Activated CD4-positive, alpha-beta T cell treated with anti-CD3 and anti-CD28 coated beads, Interleukin-2, amount 10 ng/mL, durations not matched to agents 24 days and 14 days (primary cell): ENCODE measurements around the gene PCDH9. TPM values are rescaled to one million over a fixed set of nuclear protein-coding genes. Genes with fewer than 3 reads are reported as not detected.

Experiments used
- DNase-seq: peaks from one replicate; pipeline ENCODE4 v3.0.0; 2022
- H3K27ac Mint-ChIP-seq: one replicate; pipeline ENCODE4 v1.8.0; 2022; ENCODE audit warnings: mild to moderate bottlenecking, mixed read lengths
- H3K27me3 Mint-ChIP-seq: one replicate; pipeline ENCODE4 v1.8.0; 2022; ENCODE audit warnings: mixed read lengths
- H3K36me3 Mint-ChIP-seq: one replicate; pipeline ENCODE4 v1.8.0; 2022; ENCODE audit warnings: low read depth, mild to moderate bottlenecking, mixed read lengths
- H3K4me1 Mint-ChIP-seq: one replicate; pipeline ENCODE4 v1.8.0; 2021; ENCODE audit warnings: mixed read lengths
- H3K4me3 Mint-ChIP-seq: one replicate; pipeline ENCODE4 v1.8.0; 2022; ENCODE audit warnings: mild to moderate bottlenecking, moderate library complexity, mixed read lengths
- H3K9me3 Mint-ChIP-seq: one replicate; pipeline ENCODE4 v1.8.0; 2021; ENCODE audit warnings: mixed read lengths
- intact Hi-C: fragments of 100-400 bp; cut with micrococcal nuclease; formaldehyde crosslinking; loops from one replicate; pipeline ENCODE4 v1.15.1; 2023
- total RNA-seq: library from RNA; stranded (reverse); gene quantifications from 2 replicates; pipeline ENCODE4 v1.2.3, GENCODE V29; 2022

Gene PCDH9
- total RNA-seq, 1 donor from 2014 or later: 0.09 TPM

DNA sequence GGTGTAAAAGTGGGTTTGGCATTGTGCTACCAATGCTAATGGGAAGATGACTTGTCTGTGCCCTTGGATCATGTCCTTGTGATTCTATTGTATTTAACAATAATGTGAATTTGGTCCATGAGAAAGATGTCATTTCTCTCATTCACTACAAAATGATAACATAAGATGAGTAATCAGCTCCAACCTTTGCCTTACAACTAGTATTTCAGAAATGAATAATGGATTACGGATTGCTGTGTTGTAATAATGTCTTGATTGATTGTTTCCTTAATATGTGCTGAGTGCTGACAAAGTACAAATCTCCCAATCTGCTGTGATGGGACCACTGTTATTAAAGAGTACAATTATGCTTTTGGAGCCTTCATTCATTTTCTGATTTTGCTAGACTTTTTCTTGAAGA is 375.0 kb downstream of the PCDH9 start:
- H3K27me3 Mint-ChIP-seq: no peaks in the 10 kb centered on the region
- H3K4me3 Mint-ChIP-seq: no peak overlapping the region
- no peak for DNase-seq
- no peaks in the 10 kb centered on the region for H3K9me3 Mint-ChIP-seq
- H3K36me3 Mint-ChIP-seq: no peaks in the 10 kb centered on the region
- intact Hi-C loops: no loop called here
- no peaks in the 10 kb centered on the region for H3K4me1 Mint-ChIP-seq
- H3K27ac Mint-ChIP-seq: no peak overlapping the region

DNA sequence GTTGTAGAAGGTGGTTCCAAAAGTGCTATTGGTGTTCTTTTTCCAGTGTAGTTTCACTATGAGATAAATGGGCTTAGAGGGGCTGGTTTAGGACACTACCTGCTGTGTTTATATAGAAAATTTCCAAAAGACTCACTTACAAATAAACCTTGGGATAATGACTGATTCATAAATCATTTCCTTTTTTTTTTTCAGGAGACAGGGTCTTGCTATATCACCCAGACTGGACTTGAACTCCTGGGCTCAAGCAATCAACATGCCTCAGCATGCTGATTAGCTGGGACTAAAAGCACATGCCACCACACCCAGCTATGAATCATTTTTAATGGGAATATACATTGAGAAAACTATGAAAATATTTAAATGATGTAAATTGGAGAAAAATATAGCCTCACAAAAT is 376.6 kb downstream of the PCDH9 start:
- Mint-ChIP-seq H3K4me1 (no peaks in the 10 kb centered on the region), H3K36me3 (no peaks in the 10 kb centered on the region), H3K27me3 (no peaks in the 10 kb centered on the region), H3K4me3 (no peak overlapping the region), H3K9me3 (no peaks in the 10 kb centered on the region), H3K27ac (no peak overlapping the region)
- DNase-seq: no peak
- intact Hi-C loops: no loop called here

DNA sequence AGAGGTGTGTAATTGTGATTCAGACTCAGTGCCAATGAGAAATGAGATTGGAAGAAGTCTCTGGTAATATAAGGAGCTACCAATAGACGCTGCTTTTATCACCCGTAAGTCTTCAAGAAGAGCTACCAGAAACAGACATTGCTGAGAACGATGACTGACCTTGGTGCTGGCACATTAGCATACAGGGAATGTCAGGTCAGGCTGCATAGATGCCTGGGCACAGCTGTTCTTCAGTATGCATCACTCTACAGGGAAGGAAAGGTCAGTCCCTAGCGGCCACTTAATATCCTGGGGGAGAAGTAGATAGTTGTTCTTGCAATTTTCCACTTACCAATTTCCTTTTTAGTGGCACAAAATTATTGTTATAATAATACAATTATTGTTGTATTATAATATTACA is 380.4 kb downstream of the PCDH9 start:
- Mint-ChIP-seq H3K27me3 (no peaks in the 10 kb centered on the region), H3K9me3 (no peaks in the 10 kb centered on the region), H3K4me1 (no peaks in the 10 kb centered on the region), H3K27ac (no peak overlapping the region), H3K4me3 (no peak overlapping the region), H3K36me3 (no peaks in the 10 kb centered on the region)
- no peak for DNase-seq
- intact Hi-C loops: no loop called here

DNA sequence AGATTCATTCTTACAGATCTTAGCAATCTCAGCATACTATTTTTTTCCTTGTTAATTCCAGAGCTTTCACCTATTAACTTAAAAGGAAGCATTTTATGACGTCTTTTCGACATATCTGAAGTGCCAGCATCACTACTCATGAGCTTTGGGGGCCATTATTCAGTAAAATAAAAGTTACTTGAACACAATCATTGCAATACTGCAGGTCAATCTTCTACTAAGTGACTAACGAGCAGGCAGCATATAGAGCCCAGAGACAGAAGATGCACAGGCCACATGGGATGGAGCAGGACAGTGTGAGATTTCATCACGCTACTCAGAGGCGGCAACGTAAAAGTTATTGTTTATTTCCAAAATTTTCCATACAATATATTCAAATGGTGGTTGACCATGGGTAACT is 382.6 kb downstream of the PCDH9 start:
- intact Hi-C loops: no loop called here
- Mint-ChIP-seq H3K27me3 (no peaks in the 10 kb centered on the region), H3K4me3 (no peak overlapping the region), H3K27ac (no peak overlapping the region), H3K9me3 (no peaks in the 10 kb centered on the region), H3K36me3 (no peaks in the 10 kb centered on the region), H3K4me1 (no peaks in the 10 kb centered on the region)
- no peak for DNase-seq

DNA sequence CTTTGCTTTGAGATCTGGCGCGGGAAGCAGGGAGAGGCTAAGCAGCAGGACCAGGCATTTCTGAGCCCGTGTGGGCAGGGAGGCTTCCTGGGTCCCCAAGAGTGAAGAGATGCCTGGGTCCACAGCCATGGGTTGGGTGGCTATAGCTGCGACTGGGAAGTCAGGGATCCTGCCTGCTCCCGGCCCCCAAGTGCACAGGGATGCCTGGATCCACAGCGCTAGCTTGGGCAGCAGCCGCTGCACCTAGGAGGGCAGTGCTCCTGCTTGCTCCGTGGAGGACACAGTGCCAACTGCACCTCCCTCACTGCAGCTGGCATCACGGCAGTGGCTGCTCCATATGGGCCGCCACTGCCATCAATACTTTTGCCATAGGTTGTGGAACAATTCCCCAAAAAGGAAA is 384.7 kb downstream of the PCDH9 start:
- no peaks in the 10 kb centered on the region for H3K4me1 Mint-ChIP-seq
- H3K36me3 Mint-ChIP-seq: no peaks in the 10 kb centered on the region
- no peak overlapping the region for H3K4me3 Mint-ChIP-seq
- H3K27ac Mint-ChIP-seq: no peak overlapping the region
- no peak for DNase-seq
- no peaks in the 10 kb centered on the region for H3K27me3 Mint-ChIP-seq
- intact Hi-C loops: no loop called here
- no peaks in the 10 kb centered on the region for H3K9me3 Mint-ChIP-seq

DNA sequence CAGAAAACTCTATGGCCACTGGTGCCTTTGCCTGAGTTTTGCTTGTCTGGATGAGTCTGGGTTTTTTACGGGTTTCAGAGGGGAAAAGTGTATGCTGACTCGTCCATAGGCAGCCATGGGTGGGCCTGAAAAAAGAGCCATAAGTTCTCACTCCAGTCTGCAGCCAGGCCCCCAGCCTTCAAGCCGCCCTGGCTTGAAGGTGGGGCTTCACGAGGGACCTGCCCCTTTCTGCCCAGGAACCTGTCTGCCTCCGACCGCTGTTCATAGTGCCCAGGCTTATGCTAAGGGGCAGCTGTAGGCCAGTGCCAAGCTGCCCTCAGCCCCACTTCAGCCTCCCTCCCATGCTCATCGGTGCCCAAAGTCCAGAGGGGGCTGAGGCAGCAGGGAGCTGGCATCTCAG is 385.2 kb downstream of the PCDH9 start:
- Mint-ChIP-seq H3K27ac (no peak overlapping the region), H3K4me1 (no peaks in the 10 kb centered on the region), H3K4me3 (no peak overlapping the region), H3K36me3 (no peaks in the 10 kb centered on the region), H3K27me3 (no peaks in the 10 kb centered on the region), H3K9me3 (no peaks in the 10 kb centered on the region)
- no peak for DNase-seq
- intact Hi-C loops: no loop called here

DNA sequence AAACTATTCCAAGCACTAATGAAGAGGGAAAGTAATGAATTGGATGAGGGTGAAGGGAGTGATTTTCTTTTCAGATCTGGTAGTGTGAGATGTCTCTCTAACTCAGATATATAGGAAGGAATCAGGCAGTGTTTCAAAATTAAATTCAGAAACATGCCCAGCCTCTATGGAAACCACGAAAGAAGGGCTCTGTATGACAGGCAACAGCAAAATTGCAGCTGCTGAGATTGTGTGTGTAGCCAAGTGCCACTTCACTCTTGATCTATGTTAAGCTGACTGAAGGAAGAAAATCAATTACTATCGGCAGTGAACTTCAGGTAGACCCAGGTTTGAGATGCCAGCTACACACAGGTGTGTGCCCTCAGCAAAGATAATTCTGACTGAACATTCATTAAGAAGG is 387.4 kb downstream of the PCDH9 start:
- H3K9me3 Mint-ChIP-seq: no peaks in the 10 kb centered on the region
- H3K4me3 Mint-ChIP-seq: no peak overlapping the region
- intact Hi-C loops: no loop called here
- no peaks in the 10 kb centered on the region for H3K27me3 Mint-ChIP-seq
- H3K4me1 Mint-ChIP-seq: no peaks in the 10 kb centered on the region
- no peak for DNase-seq
- no peak overlapping the region for H3K27ac Mint-ChIP-seq
- no peaks in the 10 kb centered on the region for H3K36me3 Mint-ChIP-seq

DNA sequence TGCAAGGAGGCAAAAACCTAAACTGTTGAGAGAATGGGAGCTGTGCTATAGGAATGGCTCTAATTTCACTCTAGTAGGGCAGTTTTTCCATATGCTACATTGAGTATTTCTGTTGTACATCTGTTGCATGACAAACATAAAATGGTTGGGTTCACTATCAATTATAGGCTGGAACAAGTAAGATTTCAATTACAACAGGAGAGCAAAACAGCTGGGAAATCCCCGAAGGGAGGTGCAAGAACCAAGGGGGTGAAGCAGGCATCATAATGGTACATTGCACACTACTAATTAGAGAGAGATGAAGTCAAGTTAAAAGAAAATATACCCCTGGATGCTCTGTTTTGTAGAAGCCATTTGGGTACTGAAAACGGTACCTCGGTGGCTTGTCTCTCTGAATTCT is 389.5 kb downstream of the PCDH9 start:
- no peak for DNase-seq
- no peaks in the 10 kb centered on the region for H3K9me3 Mint-ChIP-seq
- no peaks in the 10 kb centered on the region for H3K36me3 Mint-ChIP-seq
- intact Hi-C loops: no loop called here
- H3K27ac Mint-ChIP-seq: no peak overlapping the region
- no peak overlapping the region for H3K4me3 Mint-ChIP-seq
- no peaks in the 10 kb centered on the region for H3K4me1 Mint-ChIP-seq
- no peaks in the 10 kb centered on the region for H3K27me3 Mint-ChIP-seq

DNA sequence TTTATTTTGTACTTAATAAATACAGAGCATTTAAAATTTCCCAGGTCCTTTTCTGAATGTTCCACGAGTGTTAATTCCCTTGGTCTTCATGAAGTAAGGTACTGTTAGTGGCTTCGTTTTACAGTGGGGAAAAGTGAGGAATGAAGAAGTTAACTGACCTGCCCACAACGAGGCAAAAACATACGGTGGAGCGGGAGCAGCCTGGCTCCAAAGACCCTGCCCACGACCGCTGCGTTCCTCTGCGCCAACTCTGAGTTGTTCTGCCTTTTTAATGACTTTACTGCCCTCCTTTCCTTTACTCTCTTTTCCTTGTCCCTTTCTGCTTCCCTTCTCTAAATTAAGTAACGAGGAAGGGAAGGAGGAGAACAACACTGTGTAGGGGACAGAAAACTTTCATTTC is 392.9 kb downstream of the PCDH9 start:
- Mint-ChIP-seq H3K4me3 (no peak overlapping the region), H3K36me3 (no peaks in the 10 kb centered on the region), H3K27me3 (no peaks in the 10 kb centered on the region), H3K9me3 (no peaks in the 10 kb centered on the region), H3K27ac (no peak overlapping the region), H3K4me1 (no peaks in the 10 kb centered on the region)
- intact Hi-C loops: no loop called here
- DNase-seq: no peak

DNA sequence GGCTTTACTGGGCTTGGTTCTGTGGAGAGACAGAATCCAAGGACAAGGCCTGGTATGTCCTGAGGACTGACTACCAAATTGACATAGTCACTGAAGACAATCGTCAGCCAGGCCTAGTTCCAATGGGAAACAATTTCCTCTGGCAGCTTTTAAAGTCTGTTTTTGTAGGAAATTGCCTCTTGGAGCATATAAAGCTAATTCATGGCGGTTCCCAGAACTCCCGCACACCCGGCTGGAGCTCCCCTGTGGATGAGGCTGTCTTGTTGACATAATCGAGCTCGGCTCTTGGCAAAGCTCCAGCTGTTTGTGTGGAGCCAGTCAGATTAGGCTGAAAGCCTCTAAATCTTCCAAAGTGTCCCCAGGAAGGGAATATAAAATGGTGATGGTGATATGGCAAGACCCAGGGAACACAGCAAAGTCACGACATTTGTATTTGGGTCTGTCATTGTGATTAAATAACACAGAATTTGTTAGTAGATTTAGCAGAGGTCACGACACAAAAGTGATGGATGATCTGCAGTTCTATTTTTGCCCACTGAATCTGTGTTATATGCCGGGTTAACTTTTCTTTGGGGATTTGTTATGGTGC is 395.0 kb downstream of the PCDH9 start:
- Mint-ChIP-seq H3K4me3 (no peak overlapping the region), H3K4me1 (no peaks in the 10 kb centered on the region), H3K36me3 (no peaks in the 10 kb centered on the region), H3K27me3 (no peaks in the 10 kb centered on the region), H3K9me3 (no peaks in the 10 kb centered on the region), H3K27ac (no peak overlapping the region)
- DNase-seq: no peak
- intact Hi-C loops: no loop called here

DNA sequence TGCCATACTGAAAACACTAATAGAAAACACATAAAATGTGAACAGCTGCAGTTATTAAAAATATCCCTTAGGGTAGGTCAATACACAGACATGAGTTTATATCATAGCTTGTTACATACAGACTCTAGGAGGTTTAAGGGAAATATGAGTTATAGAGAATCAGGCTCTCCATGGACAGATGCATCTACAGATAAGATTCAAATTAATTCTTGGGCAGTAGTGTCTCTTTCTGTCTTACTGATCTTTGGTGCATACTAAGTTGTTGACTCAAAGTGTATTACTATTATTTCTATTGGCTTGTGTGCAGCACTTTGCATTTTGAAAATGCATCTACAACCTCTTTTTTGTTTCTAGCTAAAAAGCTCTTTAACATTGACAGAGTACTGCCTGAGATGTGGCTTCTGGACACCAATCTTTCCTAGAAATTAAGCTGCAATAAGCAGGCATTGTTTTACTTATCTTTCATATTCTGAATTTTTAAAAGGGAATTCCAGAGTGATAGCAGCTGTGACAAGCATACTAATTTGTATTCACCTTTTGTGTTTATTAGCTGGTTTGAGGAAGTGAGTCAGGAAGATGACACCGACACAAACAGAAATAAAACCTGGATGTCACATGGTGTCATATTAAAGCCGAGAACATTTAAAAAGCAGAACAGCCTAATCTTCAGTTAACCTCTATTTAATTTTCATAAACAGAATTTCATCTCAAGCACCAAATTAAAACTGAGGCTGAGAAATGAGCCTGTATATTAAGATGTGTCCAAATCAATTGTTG is 399.0 kb downstream of the PCDH9 start:
- no peak overlapping the region for H3K4me3 Mint-ChIP-seq
- no peak overlapping the region for H3K27ac Mint-ChIP-seq
- no peak for DNase-seq
- intact Hi-C loops: no loop called here
- no peaks in the 10 kb centered on the region for H3K27me3 Mint-ChIP-seq
- no peaks in the 10 kb centered on the region for H3K36me3 Mint-ChIP-seq
- no peaks in the 10 kb centered on the region for H3K4me1 Mint-ChIP-seq
- H3K9me3 Mint-ChIP-seq: no peaks in the 10 kb centered on the region

DNA sequence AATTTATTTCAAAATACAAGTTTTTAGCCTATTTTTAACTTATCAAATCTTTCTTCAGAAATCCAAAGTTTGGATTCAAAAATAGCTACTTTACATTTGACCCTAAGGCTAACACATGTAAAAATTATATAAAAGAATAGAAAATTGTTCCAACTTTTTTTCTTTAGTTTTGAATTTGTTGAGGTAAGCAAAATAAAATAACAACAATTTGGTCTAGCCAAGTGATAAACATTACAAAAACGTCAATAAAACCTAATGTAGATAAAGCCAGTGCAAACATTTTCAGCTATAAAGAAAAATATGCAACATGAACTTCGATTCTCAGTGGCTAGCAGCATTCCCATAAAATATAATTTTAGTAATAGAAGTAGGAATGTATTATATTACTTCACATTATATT is 400.3 kb downstream of the PCDH9 start:
- no peak overlapping the region for H3K4me3 Mint-ChIP-seq

DNA sequence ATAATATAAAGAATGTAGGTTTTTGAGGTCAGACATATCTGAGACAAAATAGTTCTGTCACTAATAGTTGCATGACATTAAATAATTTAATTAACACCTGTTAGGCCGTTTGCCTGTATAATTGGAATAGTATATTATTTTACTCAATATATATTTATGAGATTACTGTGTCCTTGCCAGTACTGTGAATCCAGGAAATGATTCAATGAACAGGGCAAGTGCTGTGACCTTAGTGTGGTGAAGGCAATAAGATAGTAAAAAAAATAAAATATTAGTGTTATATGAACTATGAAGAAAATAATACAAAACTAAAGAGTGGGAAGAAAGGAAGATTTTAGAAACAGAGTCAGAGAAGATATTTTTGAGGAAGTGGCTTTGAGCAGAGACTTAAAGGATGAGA is 403.7 kb downstream of the PCDH9 start:
- Mint-ChIP-seq H3K36me3 (no peaks in the 10 kb centered on the region), H3K27ac (no peak overlapping the region), H3K4me1 (no peaks in the 10 kb centered on the region), H3K4me3 (no peak overlapping the region), H3K9me3 (no peaks in the 10 kb centered on the region), H3K27me3 (no peaks in the 10 kb centered on the region)
- intact Hi-C loops: no loop called here
- DNase-seq: no peak

More for the DNA sequence above, 400.3 kb downstream of the PCDH9 start:
- no peak for DNase-seq
- H3K27ac Mint-ChIP-seq: no peak overlapping the region
- H3K27me3 Mint-ChIP-seq: no peaks in the 10 kb centered on the region
- intact Hi-C loops: no loop called here
- H3K9me3 Mint-ChIP-seq: no peaks in the 10 kb centered on the region
- no peaks in the 10 kb centered on the region for H3K36me3 Mint-ChIP-seq
- no peaks in the 10 kb centered on the region for H3K4me1 Mint-ChIP-seq

DNA sequence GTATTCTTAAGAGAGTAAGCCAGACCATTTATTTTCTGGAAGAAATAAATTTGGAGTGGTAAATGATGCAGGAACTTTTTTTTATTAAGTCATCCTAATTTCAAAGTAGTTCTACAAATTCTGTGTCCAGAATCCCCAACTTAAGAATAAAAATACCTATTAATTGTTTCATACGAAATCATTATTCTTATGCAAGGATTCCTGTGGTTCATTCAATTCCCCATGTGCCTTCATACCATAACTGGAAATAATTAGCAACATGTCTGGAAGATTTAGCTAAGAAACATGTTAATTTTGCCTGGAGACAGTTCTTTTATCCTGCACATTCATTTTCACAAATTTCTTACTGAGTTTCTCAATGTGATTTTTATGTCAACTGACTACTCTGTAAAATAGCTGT is 408.6 kb downstream of the PCDH9 start:
- H3K36me3 Mint-ChIP-seq: no peaks in the 10 kb centered on the region
- no peak for DNase-seq
- no peak overlapping the region for H3K27ac Mint-ChIP-seq
- intact Hi-C loops: no loop called here
- H3K4me3 Mint-ChIP-seq: no peak overlapping the region
- no peaks in the 10 kb centered on the region for H3K27me3 Mint-ChIP-seq
- H3K9me3 Mint-ChIP-seq: no peaks in the 10 kb centered on the region
- no peaks in the 10 kb centered on the region for H3K4me1 Mint-ChIP-seq

DNA sequence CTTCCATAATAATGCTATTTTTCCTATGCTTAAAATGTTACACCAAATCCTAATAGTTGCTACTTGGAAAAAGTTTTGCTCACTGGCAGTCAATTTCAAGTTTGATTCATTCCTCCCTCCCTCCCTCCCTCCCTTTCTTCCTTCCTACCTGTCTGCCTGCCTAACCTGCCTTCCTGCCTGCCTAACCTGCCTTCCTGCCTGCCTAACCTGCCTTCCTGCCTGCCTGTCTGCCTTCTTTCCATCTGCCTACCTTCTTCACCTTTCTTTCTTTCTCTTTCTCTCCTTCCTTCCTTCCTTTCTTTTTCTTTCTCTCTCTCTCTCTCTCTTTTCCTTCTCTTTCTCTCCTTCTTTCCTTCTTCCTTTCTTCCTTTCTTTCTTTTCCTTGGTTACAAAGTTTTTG is 418.7 kb downstream of the PCDH9 start:
- Mint-ChIP-seq H3K27ac (no peak overlapping the region), H3K27me3 (no peaks in the 10 kb centered on the region), H3K36me3 (no peaks in the 10 kb centered on the region), H3K4me3 (no peak overlapping the region), H3K9me3 (no peaks in the 10 kb centered on the region), H3K4me1 (no peaks in the 10 kb centered on the region)
- no peak for DNase-seq
- intact Hi-C loops: no loop called here
